GM12878 (cell line): ENCODE results near the gene SPRY2. TPM values are rescaled to one million over a fixed set of nuclear protein-coding genes. Genes with fewer than 3 reads are reported as not detected.

Experiments used
- ATAC-seq: fragments of 200-7000 bp; cut with Tn5 transposase; 3 replicates; pipeline ENCODE4 v1.9.1; 2020; ENCODE audit warnings: mild to moderate bottlenecking, moderate library complexity
- BruUV-seq: library from RNA; stranded (reverse); fragments of 400-500 nt; replicated peaks from 2 replicates; lab custom pipeline; 2021; lab: Mats Ljungman, UMichigan
- CTCF ChIA-PET: fragments of 300-600 bp; sonication (Branson Sonifier 250); formaldehyde crosslinking; extraction: SDS; loops from one replicate; lab custom pipeline; 2021; ENCODE audit warnings: inconsistent platforms; lab: Yijun Ruan, JAX
- POLR2A ChIA-PET: fragments of 350-600 bp; formaldehyde crosslinking; extraction: SDS; loops from one replicate; lab custom pipeline; 2021; ENCODE audit warnings: inconsistent platforms; lab: Charles Lee
- RAD21 ChIA-PET: fragments of 300-600 bp; sonication (Branson Sonifier 250); formaldehyde crosslinking; loops from one replicate; lab custom pipeline; 2023; ENCODE audit warnings: antibody characterized with exemption; ENCODE audit not compliant: unreplicated experiment; lab: Charles Lee
- SMC1A ChIA-PET: fragments of 300-600 bp; sonication (Branson Sonifier 250); formaldehyde crosslinking; loops from one replicate; lab custom pipeline; 2023; ENCODE audit not compliant: unreplicated experiment, uncharacterized antibody; lab: Charles Lee
- DNase-seq: peaks from one replicate; pipeline ENCODE4 v3.0.0-alpha.2; 2011; ENCODE audit warnings: low read depth, low spot score
- FAIRE-seq: peaks from 3 replicates; lab custom pipeline; 2011; peaks lifted over from hg19 to GRCh38; lab: Jason Lieb, UNC
- H2AFZ ChIP-seq: 2 replicates; pipeline ENCODE4 v1.6.0; 2011; ENCODE audit warnings: low read depth, low read length, control low read depth; ENCODE audit not compliant: control insufficient read depth
- H3K27ac ChIP-seq: 2 replicates; pipeline ENCODE4 v1.5.1; 2011; ENCODE audit warnings: control low read depth; ENCODE audit not compliant: control insufficient read depth, insufficient read depth
- H3K27me3 ChIP-seq, 2 experiments: replicated peaks in 1 of 2; 2 replicates each; pipeline versions ENCODE4 v1.6.0 to v1.6.1; 2011; ENCODE audit warnings: low read length in 1 of 2; ENCODE audit not compliant: control insufficient read depth in 2 of 2, insufficient read depth in 2 of 2
- H3K36me3 ChIP-seq, 2 experiments: 2 replicates each; pipeline ENCODE4 v1.5.1; 2011; ENCODE audit warnings: low read length in 1 of 2; ENCODE audit not compliant: control insufficient read depth in 2 of 2, insufficient read depth in 2 of 2
- H3K4me1 ChIP-seq: 2 replicates; pipeline ENCODE4 v1.6.1; 2011; ENCODE audit warnings: mild to moderate bottlenecking, low read length, moderate library complexity, mixed read lengths; ENCODE audit not compliant: control insufficient read depth, insufficient read depth
- H3K4me2 ChIP-seq: 2 replicates; pipeline ENCODE4 v1.6.0; 2011; ENCODE audit warnings: control low read depth; ENCODE audit not compliant: control insufficient read depth, insufficient read depth
- H3K4me3 ChIP-seq: fragments of 200-600 bp; sonication (generic); 2 replicates; pipeline ENCODE4 v1.5.1; 2016
- H3K79me2 ChIP-seq: 2 replicates; pipeline ENCODE4 v1.6.0; 2011; ENCODE audit warnings: low read length; ENCODE audit not compliant: control insufficient read depth, insufficient read depth
- H3K9ac ChIP-seq: 2 replicates; pipeline ENCODE4 v1.8.0; 2011; ENCODE audit warnings: low read length, control low read depth, mixed read lengths; ENCODE audit not compliant: control insufficient read depth, insufficient read depth
- H3K9me3 ChIP-seq: replicated peaks from 3 replicates; pipeline ENCODE4 v1.5.1; 2011; ENCODE audit warnings: mild to moderate bottlenecking, low read length; ENCODE audit not compliant: control insufficient read depth, insufficient read depth
- H4K20me1 ChIP-seq: 2 replicates; pipeline ENCODE4 v1.6.0; 2011; ENCODE audit not compliant: control insufficient read depth, insufficient read depth
- CBX3 ChIP-seq: fragments of 200-600 bp; sonication (generic); IDR thresholded peaks from 2 replicates; pipeline ENCODE4 v1.6.1; 2016; ENCODE audit warnings: low read depth, borderline replicate concordance
- NR2C1 ChIP-seq: fragments of 450-650 bp; IDR thresholded peaks from 2 replicates; pipeline ENCODE4 v1.6.1; 2017; ENCODE audit warnings: antibody characterized with exemption, mild to moderate bottlenecking, moderate library complexity
- TAF1 ChIP-seq: IDR thresholded peaks from 2 replicates; pipeline ENCODE4 v1.6.1; 2011; ENCODE audit warnings: mild to moderate bottlenecking, low read depth, low read length, borderline replicate concordance
- WGBS: methylation state at CpG from one replicate; pipeline ENCODE4 v1.1.6; 2016; ENCODE audit warnings: low lambda C conversion rate; ENCODE audit not compliant: insufficient replicate concordance, insufficient coverage; ENCODE audit errors: missing lambda C conversion rate; 5-methylcytosine and 5-hydroxymethylcytosine counted together
- in situ Hi-C: fragments of 300-500 bp; cut with MboI; formaldehyde crosslinking; loops from 9 replicates; pipeline ENCODE4 v1.14.3; 2018; ENCODE audit warnings: mixed read lengths
- intact Hi-C: fragments of 100-400 bp; cut with micrococcal nuclease; formaldehyde crosslinking; loops from one replicate; pipeline ENCODE4 v1.14.2; 2022; ENCODE audit not compliant: unreplicated experiment
- polyA plus RNA-seq, 11 experiments: library from polyadenylated mRNA; depleted of rRNA in 4 of 11; unstranded in 6 of 11; stranded (reverse) in 5 of 11; fragments of >200 nt; fragmentation: Nextera tagmentation in 4 of 11; fragmentation: Illumina TruSeq in 1 of 11; extraction: Ambion mirVana in 4 of 11; extraction: Trizol in 1 of 11; gene quantifications; 1 replicate in 1 of 11; 2 replicates in 10 of 11; pipeline versions ENCODE4 v1.2.1 to v1.2.3, GENCODE V29; 2011 to 2016; ENCODE audit warnings: inconsistent platforms in 2 of 11, missing spikeins in 2 of 11, low read depth in 1 of 11
- total RNA-seq, 4 experiments: library from RNA; depleted of rRNA in 3 of 4; stranded (reverse); fragments of >200 nt in 3 of 4; fragmentation: Illumina TruSeq in 1 of 4; extraction: Trizol in 1 of 4; gene quantifications; 2 replicates each; pipeline versions ENCODE4 v1.2.1 to v1.2.3, GENCODE V29; 2013 to 2021
- TF ChIP-seq, protein P1 (sequence below): IDR thresholded peaks from 2 replicates; pipeline ENCODE4 v1.6.1; 2011; ENCODE audit warnings: borderline replicate concordance, low read depth, mild to moderate bottlenecking, moderate library complexity, mixed read lengths, low read length; ENCODE audit not compliant: insufficient read depth; ENCODE audit errors: extremely low read length
- TF ChIP-seq, protein P2 (sequence below): IDR thresholded peaks from 2 replicates; pipeline ENCODE4 v1.6.1; 2012; ENCODE audit warnings: low read length, inconsistent platforms
- TF ChIP-seq, protein P3 (sequence below): IDR thresholded peaks from 2 replicates; pipeline ENCODE4 v1.6.1; 2012; ENCODE audit warnings: mild to moderate bottlenecking, low read depth, low read length

Gene SPRY2
- total and polyA plus RNA-seq, 10 of the 15 experiments (the other 5 are each of a cell fraction or from before 2014, with no cell fraction given): 1.8 to 82.1 (median 9.2) TPM

DNA sequence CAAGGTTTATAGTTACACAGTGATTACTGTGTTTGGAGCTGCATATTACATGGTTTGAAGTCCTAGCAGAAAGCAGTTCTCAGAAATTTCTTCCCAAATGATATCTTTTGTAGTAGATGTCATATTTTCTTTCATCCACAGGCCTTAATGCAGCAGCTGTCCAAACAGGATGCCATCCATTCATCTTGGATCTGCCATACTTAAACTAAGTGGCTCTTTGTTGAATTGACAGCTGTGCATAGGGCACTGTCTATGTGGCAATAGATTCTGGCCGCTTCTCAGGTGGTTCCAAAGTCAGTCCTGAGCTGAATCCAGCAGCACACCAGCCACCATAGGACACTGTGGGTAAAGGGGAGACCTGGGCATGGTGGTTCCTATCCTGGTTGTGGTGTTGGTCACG is 41.6 kb upstream of the SPRY2 start (continued):
- TF ChIP-seq, protein P1, sequence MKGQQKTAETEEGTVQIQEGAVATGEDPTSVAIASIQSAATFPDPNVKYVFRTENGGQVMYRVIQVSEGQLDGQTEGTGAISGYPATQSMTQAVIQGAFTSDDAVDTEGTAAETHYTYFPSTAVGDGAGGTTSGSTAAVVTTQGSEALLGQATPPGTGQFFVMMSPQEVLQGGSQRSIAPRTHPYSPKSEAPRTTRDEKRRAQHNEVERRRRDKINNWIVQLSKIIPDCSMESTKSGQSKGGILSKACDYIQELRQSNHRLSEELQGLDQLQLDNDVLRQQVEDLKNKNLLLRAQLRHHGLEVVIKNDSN: no peak
- no peak for TF ChIP-seq NR2C1
- TF ChIP-seq, protein P2, sequence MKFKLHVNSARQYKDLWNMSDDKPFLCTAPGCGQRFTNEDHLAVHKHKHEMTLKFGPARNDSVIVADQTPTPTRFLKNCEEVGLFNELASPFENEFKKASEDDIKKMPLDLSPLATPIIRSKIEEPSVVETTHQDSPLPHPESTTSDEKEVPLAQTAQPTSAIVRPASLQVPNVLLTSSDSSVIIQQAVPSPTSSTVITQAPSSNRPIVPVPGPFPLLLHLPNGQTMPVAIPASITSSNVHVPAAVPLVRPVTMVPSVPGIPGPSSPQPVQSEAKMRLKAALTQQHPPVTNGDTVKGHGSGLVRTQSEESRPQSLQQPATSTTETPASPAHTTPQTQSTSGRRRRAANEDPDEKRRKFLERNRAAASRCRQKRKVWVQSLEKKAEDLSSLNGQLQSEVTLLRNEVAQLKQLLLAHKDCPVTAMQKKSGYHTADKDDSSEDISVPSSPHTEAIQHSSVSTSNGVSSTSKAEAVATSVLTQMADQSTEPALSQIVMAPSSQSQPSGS: no peak

GRCh38 chr13:80379245-80379644 is 38.3 kb upstream of the SPRY2 start:
- CTCF ChIA-PET: interaction anchor here (0.6 to 2.0 kb wide), 4 partner anchors 8 to 36 kb away, joined by 3 to 8 read pairs (median 4); no protein-coding TSS in a partner anchor
- no peak overlapping the region for H2AFZ ChIP-seq
- no peaks in the 10 kb centered on the region for H4K20me1 ChIP-seq
- 35% methylated on average over 3 of the region's 3 CpGs for whole genome bisulfite sequencing
- no peaks in the 10 kb centered on the region for H3K36me3 ChIP-seq
- intact Hi-C loops: no loop called here
- no peaks in the 10 kb centered on the region for H3K4me1 ChIP-seq
- no peaks in the 10 kb centered on the region for H3K79me2 ChIP-seq
- H3K4me3 ChIP-seq: no peak overlapping the region
- no TSS peak for BruUV-seq
- ATAC-seq (no peak), FAIRE-seq (no peak), DNase-seq (no peak)
- H3K27ac ChIP-seq: no peak overlapping the region
- TF ChIP-seq, protein P3, sequence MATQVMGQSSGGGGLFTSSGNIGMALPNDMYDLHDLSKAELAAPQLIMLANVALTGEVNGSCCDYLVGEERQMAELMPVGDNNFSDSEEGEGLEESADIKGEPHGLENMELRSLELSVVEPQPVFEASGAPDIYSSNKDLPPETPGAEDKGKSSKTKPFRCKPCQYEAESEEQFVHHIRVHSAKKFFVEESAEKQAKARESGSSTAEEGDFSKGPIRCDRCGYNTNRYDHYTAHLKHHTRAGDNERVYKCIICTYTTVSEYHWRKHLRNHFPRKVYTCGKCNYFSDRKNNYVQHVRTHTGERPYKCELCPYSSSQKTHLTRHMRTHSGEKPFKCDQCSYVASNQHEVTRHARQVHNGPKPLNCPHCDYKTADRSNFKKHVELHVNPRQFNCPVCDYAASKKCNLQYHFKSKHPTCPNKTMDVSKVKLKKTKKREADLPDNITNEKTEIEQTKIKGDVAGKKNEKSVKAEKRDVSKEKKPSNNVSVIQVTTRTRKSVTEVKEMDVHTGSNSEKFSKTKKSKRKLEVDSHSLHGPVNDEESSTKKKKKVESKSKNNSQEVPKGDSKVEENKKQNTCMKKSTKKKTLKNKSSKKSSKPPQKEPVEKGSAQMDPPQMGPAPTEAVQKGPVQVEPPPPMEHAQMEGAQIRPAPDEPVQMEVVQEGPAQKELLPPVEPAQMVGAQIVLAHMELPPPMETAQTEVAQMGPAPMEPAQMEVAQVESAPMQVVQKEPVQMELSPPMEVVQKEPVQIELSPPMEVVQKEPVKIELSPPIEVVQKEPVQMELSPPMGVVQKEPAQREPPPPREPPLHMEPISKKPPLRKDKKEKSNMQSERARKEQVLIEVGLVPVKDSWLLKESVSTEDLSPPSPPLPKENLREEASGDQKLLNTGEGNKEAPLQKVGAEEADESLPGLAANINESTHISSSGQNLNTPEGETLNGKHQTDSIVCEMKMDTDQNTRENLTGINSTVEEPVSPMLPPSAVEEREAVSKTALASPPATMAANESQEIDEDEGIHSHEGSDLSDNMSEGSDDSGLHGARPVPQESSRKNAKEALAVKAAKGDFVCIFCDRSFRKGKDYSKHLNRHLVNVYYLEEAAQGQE: peak; percentile 35; the same call in 1 of the 2 replicates
- no peak for TF ChIP-seq TAF1
- TF ChIP-seq CBX3: no peak
- POLR2A ChIA-PET: interaction anchor here (1.2 kb wide), 1 partner anchor 9 kb away, joined by 3 read pairs; no protein-coding TSS in a partner anchor
- H3K9me3 ChIP-seq: no peaks in the 10 kb centered on the region
- no peak overlapping the region for H3K4me2 ChIP-seq
- RAD21 ChIA-PET: interaction anchor here (1.2 kb wide), 1 partner anchor 8 kb away, joined by 3 read pairs; no protein-coding TSS in a partner anchor
- SMC1A ChIA-PET: interaction anchor here (1.0 to 3.3 kb wide), 8 partner anchors 11 to 94 kb away, joined by 3 to 9 read pairs (median 4); no protein-coding TSS in a partner anchor
- in situ Hi-C loops: no loop called here
- no peaks in the 10 kb centered on the region for H3K27me3 ChIP-seq
- H3K9ac ChIP-seq: no peak overlapping the region
